ENCODE results near the gene ZNF469. TPM values are rescaled to one million over a fixed set of nuclear protein-coding genes. Genes with fewer than 3 reads are reported as not detected.

The ZNF469 gene
- total RNA-seq, 4 donors from 2014 or later, result 0.24 to 0.55 (median 0.41) TPM

- 83% methylated on average over 10 of the region's 18 CpGs for WGBS
- TF ChIP-seq POLR2AphosphoS5 (IDR thresholded peaks at IDR 0.05), result no peak
- no peak for TF ChIP-seq CTCF (IDR thresholded peaks at IDR 0.05)
- TF ChIP-seq POLR2A (IDR thresholded peaks at IDR 0.05), result no peak
- TF ChIP-seq EP300 (IDR thresholded peaks at IDR 0.05), result no peak
These were observed 37.6 kb upstream of the ZNF469 start for GRCh38 chr16:88345031-88345720.

GRCh38 chr16:88345721-88346560, 36.8 kb upstream of the ZNF469 start:
- TF ChIP-seq POLR2AphosphoS5 (IDR thresholded peaks at IDR 0.05), result no peak
- TF ChIP-seq EP300 (IDR thresholded peaks at IDR 0.05), result no peak
- no peak for TF ChIP-seq CTCF (IDR thresholded peaks at IDR 0.05)
- TF ChIP-seq POLR2A (IDR thresholded peaks at IDR 0.05), result no peak
- no peak for DNase-seq (ENCODE audit: low spot score in 2 of 2)
- H3K27ac ChIP-seq, result no peak overlapping the region
- WGBS, result 76% methylated on average over 18 of the region's 32 CpGs
- no peaks in the 10 kb centered on the region for H3K9me3 ChIP-seq
- no peaks in the 10 kb centered on the region for H3K36me3 ChIP-seq
- H3K27me3 ChIP-seq, result peaks cover 1% of the 10 kb centered on the region
- no peak overlapping the region for H3K4me3 ChIP-seq
- H3K4me1 ChIP-seq, result no peaks in the 10 kb centered on the region

More at GRCh38 chr16:88345031-88345720, 37.6 kb upstream of the ZNF469 start:
- H3K9me3 ChIP-seq, result no peaks in the 10 kb centered on the region
- no peaks in the 10 kb centered on the region for H3K36me3 ChIP-seq
- no peak overlapping the region for H3K27ac ChIP-seq
- no peak for DNase-seq (ENCODE audit: low spot score in 2 of 2)
- no peaks in the 10 kb centered on the region for H3K4me1 ChIP-seq
- H3K27me3 ChIP-seq, result peaks cover 4% of the 10 kb centered on the region
- H3K4me3 ChIP-seq, result no peak overlapping the region

- TF ChIP-seq POLR2A (IDR thresholded peaks at IDR 0.05), result no peak
- no peak for TF ChIP-seq CTCF (IDR thresholded peaks at IDR 0.05)
- TF ChIP-seq POLR2AphosphoS5 (IDR thresholded peaks at IDR 0.05), result no peak
- TF ChIP-seq EP300 (IDR thresholded peaks at IDR 0.05), result no peak
- Histone ChIP-seq H3K4me1 (no peaks in the 10 kb centered on the region), H3K4me3 (no peak overlapping the region), H3K27me3 (no peaks in the 10 kb centered on the region), H3K27ac (no peak overlapping the region), H3K36me3 (no peaks in the 10 kb centered on the region), H3K9me3 (no peaks in the 10 kb centered on the region)
- no peak for DNase-seq (ENCODE audit: low spot score in 2 of 2)
- WGBS, result 94% methylated on average over 22 of the region's 26 CpGs
These were observed 35.9 kb upstream of the ZNF469 start for GRCh38 chr16:88346680-88347505.

GRCh38 chr16:88347656-88348376, 34.9 kb upstream of the ZNF469 start:
- DNase-seq (ENCODE audit: low spot score in 2 of 2), result no peak

More at GRCh38 chr16:88347656-88348376, 34.9 kb upstream of the ZNF469 start:
- no peak overlapping the region for H3K27ac ChIP-seq
- H3K4me1 ChIP-seq, result no peaks in the 10 kb centered on the region
- no peaks in the 10 kb centered on the region for H3K9me3 ChIP-seq
- H3K4me3 ChIP-seq, result no peak overlapping the region
- 91% methylated on average over 10 of the region's 21 CpGs for WGBS
- H3K36me3 ChIP-seq, result no peaks in the 10 kb centered on the region
- H3K27me3 ChIP-seq, result no peaks in the 10 kb centered on the region
- TF ChIP-seq CTCF (IDR thresholded peaks at IDR 0.05), result no peak
- no peak for TF ChIP-seq POLR2A (IDR thresholded peaks at IDR 0.05)
- TF ChIP-seq POLR2AphosphoS5 (IDR thresholded peaks at IDR 0.05), result no peak
- TF ChIP-seq EP300 (IDR thresholded peaks at IDR 0.05), result no peak

Data from suprapubic skin (tissue), 4 donors.